ENCODE measurements around the gene SCLY. TPM values are rescaled to one million over a fixed set of nuclear protein-coding genes. Genes with fewer than 3 reads are reported as not detected.

Gene SCLY
- polyA plus RNA-seq, 1 experiment = 11.2 TPM

GRCh38 chr2:238091436-238092060 lies 30.7 kb downstream of the SCLY start:
- ChIA-PET POLR2A (no interaction called here), CTCF (no interaction called here)
- Histone ChIP-seq H3K27me3 (ENCODE audit: control insufficient read depth, insufficient read depth, low read length) (no peaks in the 10 kb centered on the region), H3K27ac (ENCODE audit: low read depth, low read length) (no peak overlapping the region), H3K4me3 (ENCODE audit: low read depth, low read length) (no peak overlapping the region), H3K9me3 (ENCODE audit: control insufficient read depth, insufficient read depth, low read length) (no peaks in the 10 kb centered on the region)
- no peak for TF ChIP-seq CTCF (IDR thresholded peaks at IDR 0.05; ENCODE audit: low read depth, low read length)
- DNase-seq (ENCODE audit: low read depth, low spot score) = no peak

GRCh38 chr2:238092486-238093035 lies 31.8 kb downstream of the SCLY start:
- no peaks in the 10 kb centered on the region for H3K9me3 ChIP-seq (ENCODE audit: control insufficient read depth, insufficient read depth, low read length)
- no peak overlapping the region for H3K4me3 ChIP-seq (ENCODE audit: low read depth, low read length)
- no peaks in the 10 kb centered on the region for H3K27me3 ChIP-seq (ENCODE audit: control insufficient read depth, insufficient read depth, low read length)
- DNase-seq (ENCODE audit: low read depth, low spot score) = no peak
- CTCF ChIA-PET = no interaction called here
- no peak for TF ChIP-seq CTCF (IDR thresholded peaks at IDR 0.05; ENCODE audit: low read depth, low read length)
- H3K27ac ChIP-seq (ENCODE audit: low read depth, low read length) = no peak overlapping the region
- POLR2A ChIA-PET = no interaction called here

GRCh38 chr2:238093181-238094140 lies 32.7 kb downstream of the SCLY start:
- TF ChIP-seq CTCF (IDR thresholded peaks at IDR 0.05; ENCODE audit: low read depth, low read length) = no peak

GRCh38 chr2:238094438-238095022 lies 33.7 kb downstream of the SCLY start:
- no peak for DNase-seq (ENCODE audit: low read depth, low spot score)
- Histone ChIP-seq H3K9me3 (ENCODE audit: control insufficient read depth, insufficient read depth, low read length) (peaks cover 9% of the 10 kb centered on the region; the same call in 1 of the 2 replicates), H3K27ac (ENCODE audit: low read depth, low read length) (no peak overlapping the region), H3K4me3 (ENCODE audit: low read depth, low read length) (no peak overlapping the region), H3K27me3 (ENCODE audit: control insufficient read depth, insufficient read depth, low read length) (no peaks in the 10 kb centered on the region)
- TF ChIP-seq CTCF (IDR thresholded peaks at IDR 0.05; ENCODE audit: low read depth, low read length) = no peak
- POLR2A ChIA-PET = no interaction called here
- CTCF ChIA-PET = interaction anchor here (0.5 kb wide), 1 partner anchor 112 kb away, joined by 3 read pairs; no protein-coding TSS in a partner anchor

More at GRCh38 chr2:238093181-238094140, 32.7 kb downstream of the SCLY start:
- H3K27me3 ChIP-seq (ENCODE audit: control insufficient read depth, insufficient read depth, low read length) = no peaks in the 10 kb centered on the region
- ChIA-PET POLR2A (no interaction called here), CTCF (no interaction called here)
- H3K9me3 ChIP-seq (ENCODE audit: control insufficient read depth, insufficient read depth, low read length) = peaks cover 6% of the 10 kb centered on the region; the same call in 1 of the 2 replicates
- H3K4me3 ChIP-seq (ENCODE audit: low read depth, low read length) = no peak overlapping the region
- H3K27ac ChIP-seq (ENCODE audit: low read depth, low read length) = no peak overlapping the region
- DNase-seq (ENCODE audit: low read depth, low spot score) = no peak
